AG20443 (cell line): Measurements from ENCODE around the gene HNF4A.
"Not testable (repeated sequence)": the region's sequence is repeated elsewhere in the genome, so short reads cannot be mapped to it uniquely, and the experiment has no call there.

Source experiments
- DNase-seq: peaks from one replicate; pipeline ENCODE4 v3.0.0; 2012; ENCODE audit warnings: low spot score, mixed read lengths

HNF4A gene

GRCh38 chr20:44355498-44356352 is at the start of gene HNF4A:
HNF4A (plus strand) TSS chr20:44355699; CDS start chr20:44355805, 106 bp downstream.
- DNase-seq, result no peak

GRCh38 chr20:44306927-44307326 is 48.6 kb upstream of the HNF4A start:
- no peak for DNase-seq

DNA sequence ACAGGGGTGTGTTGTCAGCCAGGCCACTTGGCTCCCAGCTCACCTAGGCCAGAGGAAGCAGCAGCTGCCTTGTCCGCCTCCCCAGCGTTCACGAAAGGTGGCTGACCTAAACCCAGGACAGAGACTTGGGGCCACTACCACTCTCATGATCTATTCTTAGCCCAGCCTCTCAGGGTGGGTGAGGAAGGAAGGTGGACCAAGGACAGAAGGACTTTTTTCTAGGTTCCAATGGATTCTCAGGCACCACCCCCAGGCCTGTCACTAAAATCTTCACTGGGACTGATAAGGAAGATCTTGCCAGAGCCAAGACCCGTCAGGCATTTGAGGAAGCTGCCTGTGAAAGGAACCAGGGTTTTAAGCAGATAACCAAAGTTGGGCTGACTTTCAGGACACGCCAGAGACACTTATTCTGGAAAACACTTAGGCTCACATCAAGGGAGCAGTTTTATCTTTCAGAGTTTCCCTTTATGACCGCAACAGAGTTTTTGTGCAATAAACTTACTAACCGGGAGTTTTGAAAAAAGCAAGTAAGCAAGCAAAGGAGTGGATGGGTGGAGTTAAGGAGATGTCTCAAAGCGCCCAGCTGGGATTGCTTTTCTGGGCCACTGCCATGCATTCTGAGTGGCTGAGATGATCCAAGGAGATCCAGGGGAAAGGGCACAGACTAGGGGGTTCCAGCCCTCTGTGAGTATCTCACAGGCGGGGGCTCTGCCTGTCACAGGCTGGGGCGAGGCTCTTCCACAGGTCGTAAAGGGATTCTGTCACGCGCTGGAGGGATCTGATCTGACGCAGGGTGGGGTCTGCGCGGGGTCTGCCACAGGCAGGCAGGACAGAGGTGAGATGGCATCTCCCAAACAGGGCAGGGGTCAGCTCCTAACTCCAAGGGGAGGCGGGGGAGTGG is 45.5 kb upstream of the HNF4A start:
- DNase-seq, result peak; percentile 70

DNA sequence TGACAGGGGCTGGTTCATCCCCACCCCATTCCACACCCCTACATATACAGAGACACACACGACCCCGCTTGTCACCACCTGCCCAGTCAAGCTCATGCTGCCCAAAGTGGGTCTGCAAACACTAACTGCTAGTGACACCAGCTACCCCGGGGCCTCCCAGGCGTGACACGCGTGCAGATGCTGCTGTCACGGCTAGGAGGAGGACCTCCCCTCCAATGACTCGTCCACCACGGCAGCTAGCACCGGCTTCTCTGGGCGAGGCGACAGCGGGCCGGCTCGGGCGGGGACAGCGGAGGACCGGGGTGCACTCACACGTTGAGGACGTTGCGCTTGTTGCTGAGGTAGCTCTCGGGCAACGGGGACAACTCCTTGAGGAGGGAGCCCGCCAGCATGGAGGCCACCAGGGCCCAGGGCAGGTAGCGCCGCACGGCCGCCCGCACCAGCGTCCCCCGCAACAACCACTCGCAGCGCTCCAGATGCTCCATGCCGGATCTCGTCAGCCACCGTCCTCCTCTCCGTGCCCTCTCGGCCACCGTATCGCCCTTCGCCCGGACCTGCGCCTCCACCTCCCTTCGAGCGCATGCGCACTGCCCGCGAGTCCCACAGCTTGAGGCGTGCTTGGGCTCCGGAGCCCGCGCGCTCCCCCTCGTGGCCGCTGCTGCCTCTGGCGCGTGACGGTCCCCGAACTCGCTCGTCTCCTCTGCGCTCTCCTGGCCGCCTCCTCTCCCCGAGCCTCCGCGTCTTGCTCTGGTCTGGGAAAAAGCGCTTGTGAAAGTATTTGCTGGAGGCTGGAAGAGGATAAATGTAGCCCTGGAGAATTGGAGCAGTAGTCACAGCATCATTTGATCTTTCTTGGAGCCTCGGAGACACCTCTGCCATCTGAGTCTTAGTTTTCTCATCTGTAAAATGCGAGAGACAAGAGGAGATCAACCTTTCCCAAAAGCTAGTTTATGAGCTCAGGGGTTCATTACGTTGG is 44.5 kb upstream of the HNF4A start, which contains the start of gene FITM2:
Gene FITM2, minus strand, starts transcription at position 539 of the 976 bp plus-strand sequence. Its CDS starts 54 bp downstream, at position 485.
- DNase-seq, result peak; percentile 100

GRCh38 chr20:44314870-44315269 is 40.6 kb upstream of the HNF4A start:
- no peak for DNase-seq

DNA sequence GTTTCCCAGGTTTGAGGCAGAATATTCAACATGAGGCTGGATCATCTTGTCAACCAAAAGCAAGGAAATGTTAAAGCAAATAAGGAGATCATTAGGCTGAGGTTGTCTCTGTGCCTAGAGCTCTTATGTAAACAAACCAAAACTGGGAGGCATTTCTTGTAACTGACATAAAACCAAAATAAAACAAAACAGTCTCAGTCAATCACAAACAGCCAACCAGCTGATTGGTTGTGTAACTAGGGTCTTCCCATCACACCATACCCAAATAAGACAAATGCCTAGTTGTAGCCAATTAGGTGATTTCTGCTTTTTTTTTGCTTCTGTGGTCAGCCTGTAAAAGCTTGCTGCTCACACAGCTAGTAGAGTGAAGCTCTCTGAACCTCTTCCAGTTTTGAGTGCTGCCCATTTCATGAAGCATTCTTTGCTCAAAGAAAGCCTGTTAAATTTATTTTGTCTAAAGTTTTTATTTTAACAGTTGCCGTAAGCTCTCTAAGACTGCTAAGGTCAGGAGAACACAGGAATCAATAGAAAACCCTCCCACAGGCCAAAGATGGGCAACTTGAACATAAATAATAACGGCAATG is 35.6 kb upstream of the HNF4A start:
- no peak for DNase-seq

DNA sequence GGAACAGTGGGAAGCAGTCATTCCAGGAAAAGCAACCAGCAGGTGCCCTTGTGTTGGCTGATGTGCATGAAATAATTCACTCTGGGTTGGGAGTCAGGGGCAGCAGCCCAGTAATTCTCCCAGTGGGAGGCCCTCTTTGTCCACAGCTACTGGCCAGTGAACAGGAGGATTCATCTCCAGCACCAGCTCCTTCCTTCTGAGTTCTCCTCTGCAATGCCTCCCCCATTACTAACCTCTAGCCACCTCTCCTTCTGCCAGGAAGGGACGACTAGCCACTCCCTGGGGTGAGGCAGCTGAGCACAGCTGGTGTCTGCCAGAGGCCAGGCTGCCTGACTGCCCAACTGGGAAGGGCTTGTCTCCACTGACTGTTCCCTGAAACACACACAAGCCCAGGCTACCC is 31.2 kb upstream of the HNF4A start:
- no peak for DNase-seq

- DNase-seq, result no peak
Observed at GRCh38 chr20:44326391-44327159, 28.9 kb upstream of the HNF4A start.

GRCh38 chr20:44327748-44328147 is 27.8 kb upstream of the HNF4A start:
- DNase-seq, result not testable (repeated sequence)

GRCh38 chr20:44328428-44328827 is 27.1 kb upstream of the HNF4A start:
- no peak for DNase-seq

DNA sequence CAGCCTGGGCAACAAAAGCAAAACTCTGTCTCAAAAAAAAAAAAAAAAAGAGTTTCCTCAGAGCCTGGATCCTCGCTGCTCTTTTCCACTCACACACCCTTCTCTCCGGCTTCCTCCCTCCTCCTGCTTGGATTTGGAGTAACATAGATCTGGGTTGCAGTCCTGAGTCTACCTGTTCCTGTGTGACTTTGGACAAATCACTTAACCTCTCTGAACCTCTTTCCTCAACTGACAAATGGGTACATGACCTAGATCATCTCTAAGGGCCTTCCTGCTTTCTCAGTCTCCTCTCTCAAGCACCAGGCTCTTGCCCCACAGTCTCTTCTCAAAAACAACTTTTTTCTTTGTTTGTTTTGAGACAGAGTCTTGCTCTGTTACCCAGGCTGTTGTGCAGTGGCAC is 24.3 kb upstream of the HNF4A start:
- no peak for DNase-seq

DNA sequence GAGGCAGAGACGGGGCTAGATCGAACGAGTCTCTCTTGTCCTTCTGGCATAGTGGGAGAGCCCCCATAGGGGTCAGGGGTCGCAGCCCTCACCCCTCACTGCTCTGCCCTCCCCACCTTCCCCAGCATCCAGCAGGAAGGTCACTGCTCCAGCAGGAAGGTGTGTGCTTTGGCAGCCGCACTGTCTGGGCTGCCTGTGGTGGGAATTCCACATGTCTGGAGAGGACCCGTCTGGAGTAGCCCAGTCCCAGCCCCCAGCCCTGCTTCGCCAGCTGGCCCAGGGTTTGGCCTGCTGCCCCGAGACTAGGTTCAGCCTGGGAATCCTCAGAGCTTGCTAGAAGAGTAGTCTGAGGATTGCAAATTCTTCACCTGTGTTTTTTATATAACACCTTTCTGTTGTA is 21.2 kb upstream of the HNF4A start:
- DNase-seq, result no peak

- DNase-seq, result no peak
Observed at GRCh38 chr20:44334709-44335108, 20.8 kb upstream of the HNF4A start.

DNA sequence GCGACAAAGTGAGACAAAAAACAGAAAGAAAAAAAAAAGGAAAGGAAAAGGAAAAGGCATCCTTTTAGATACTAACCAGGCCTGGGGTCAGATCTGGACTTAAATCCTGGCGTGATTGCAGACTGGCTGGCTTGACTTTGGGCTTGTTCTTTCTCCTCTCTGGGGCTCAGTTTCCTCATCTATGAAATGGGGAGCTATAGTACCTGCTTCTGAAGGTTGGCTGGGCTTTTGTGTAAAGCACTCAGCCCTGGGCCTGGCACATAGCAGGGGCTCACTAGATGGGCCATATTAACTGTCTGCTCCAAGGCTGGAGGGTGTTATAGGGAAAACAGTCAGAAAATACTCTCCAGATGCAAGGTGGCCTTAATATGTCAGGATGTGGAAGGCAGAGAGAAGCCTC is 19.8 kb upstream of the HNF4A start:
- DNase-seq, result no peak

DNA sequence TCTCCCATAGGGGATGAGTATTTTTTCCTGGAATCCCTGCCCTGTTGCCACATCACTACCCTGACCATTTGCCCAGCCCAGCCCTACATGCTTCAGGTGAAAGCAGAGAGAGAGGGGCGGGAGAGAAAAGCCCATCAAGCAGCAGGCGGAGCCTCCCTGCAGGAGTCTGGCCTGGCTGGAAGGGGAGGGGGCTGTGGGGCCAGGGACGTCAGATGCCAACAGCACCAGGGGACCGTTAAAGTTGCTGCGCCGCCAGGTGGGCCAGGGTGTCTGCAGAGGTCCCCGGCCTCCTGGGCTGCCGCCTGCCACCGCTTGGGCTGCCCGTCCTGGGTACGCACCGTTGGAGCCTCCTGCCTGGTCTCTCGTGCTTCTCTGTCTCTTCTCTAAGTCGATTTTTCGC is 19.4 kb upstream of the HNF4A start:
- DNase-seq, result no peak

DNA sequence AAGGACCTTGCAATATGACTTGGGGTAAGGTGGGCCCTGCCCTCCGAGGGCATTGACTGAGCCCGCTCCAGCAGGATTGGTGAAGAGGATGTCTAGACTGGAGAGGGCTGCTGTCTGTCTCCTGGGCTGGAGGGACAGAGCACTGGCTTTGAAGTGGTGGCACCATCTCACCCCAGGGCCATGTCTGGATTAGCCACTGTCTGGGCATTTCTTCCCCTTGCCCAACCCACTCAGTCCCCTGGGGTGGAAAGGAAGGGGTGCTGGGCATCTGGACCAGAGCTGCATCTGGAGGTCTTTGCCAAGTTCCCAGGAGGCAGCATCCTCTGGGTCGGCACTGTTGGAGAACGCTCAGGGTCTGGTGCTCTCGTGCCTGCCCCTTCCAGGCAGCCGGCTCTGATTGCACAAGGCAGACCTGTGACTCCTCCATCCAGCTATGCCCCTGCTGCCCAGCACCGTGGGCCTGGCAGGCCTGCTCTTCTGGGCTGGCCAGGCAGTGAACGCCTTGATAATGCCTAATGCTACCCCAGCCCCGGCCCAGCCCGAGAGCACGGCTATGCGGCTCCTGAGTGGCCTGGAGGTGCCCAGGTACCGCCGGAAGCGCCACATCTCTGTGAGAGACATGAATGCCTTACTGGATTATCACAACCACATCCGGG is 18.6 kb upstream of the HNF4A start, which contains the start of gene R3HDML:
Gene R3HDML, plus strand, starts transcription at position 319 of the 656 bp plus-strand sequence. Its CDS starts 115 bp downstream, at position 434.
- no peak for DNase-seq

- DNase-seq, result peak; percentile 57
Observed at GRCh38 chr20:44342248-44342647, 13.3 kb upstream of the HNF4A start.

GRCh38 chr20:44343162-44343675 is 12.3 kb upstream of the HNF4A start:
- DNase-seq, result no peak

DNA sequence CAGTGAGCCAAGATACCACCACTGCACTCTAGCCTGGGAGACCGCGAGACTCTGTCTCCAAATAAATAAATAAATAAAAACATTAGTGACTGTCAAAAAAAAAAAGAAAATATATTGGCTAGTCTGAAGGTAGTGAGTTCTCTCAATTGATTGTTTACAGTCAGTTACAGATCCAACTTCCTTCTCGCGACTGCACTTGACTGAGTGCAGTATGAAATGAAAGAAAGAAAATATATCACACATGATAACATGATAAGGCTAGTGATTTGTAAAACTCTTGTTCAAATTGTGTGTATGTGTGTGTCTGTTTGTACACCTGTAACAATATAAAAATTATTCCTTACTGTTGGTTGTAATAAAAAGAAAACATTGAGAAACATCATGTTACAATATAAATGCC is 10.8 kb upstream of the HNF4A start:
- DNase-seq, result no peak

DNA sequence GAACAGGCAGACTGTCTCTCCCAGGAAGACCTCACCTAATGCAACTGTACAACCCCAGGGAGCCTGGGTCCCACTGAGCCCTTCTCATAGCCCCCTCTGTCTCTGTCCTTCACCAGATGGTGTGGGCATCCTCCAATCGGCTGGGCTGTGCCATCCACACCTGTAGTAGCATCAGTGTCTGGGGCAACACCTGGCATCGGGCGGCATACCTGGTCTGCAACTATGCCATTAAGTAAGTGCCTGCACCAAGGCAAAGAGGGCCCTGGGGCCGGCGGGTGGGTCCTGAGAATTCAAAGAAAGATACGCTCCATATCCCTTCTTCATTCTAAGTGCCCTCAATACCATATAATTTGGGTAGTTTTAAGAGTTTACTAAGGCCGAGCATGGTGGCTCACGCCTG is 10.4 kb upstream of the HNF4A start:
- DNase-seq, result no peak
